Neural cell (in vitro differentiated cells): Measurements from ENCODE around the gene MEAK7. TPM values are rescaled to one million over a fixed set of nuclear protein-coding genes. Genes with fewer than 3 reads are reported as not detected.

Source experiments
- H2AFZ ChIP-seq: fragments of 200-600, 300-800 bp; sonication (generic), shearing (Covaris generic); 2 replicates; pipeline ENCODE4 v1.6.0; 2014; ENCODE audit warnings: low read depth, mild to moderate bottlenecking, antibody characterized with exemption, low read length, moderate library complexity
- H3F3A ChIP-seq: fragments of 200-600 bp; shearing (Covaris generic); 2 replicates; pipeline ENCODE4 v1.6.1; 2016; ENCODE audit warnings: mild to moderate bottlenecking, moderate library complexity, mixed read lengths, antibody characterized with exemption, low read length; ENCODE audit not compliant: insufficient read depth, poor library complexity, severe bottlenecking
- H3K27ac ChIP-seq: fragments of 200-600, 300-800 bp; sonication (generic), shearing (Covaris generic); 2 replicates; pipeline ENCODE4 v1.5.1; 2014; ENCODE audit warnings: mild to moderate bottlenecking, low read length, moderate library complexity
- H3K27me3 ChIP-seq: fragments of 300-800, 200-600 bp; sonication (generic), shearing (Covaris generic); 2 replicates; pipeline ENCODE4 v1.6.0; 2014; ENCODE audit warnings: mild to moderate bottlenecking, low read depth, low read length, moderate library complexity; ENCODE audit not compliant: insufficient read depth
- H3K36me3 ChIP-seq: fragments of 300-800, 200-600 bp; sonication (generic), shearing (Covaris generic); 2 replicates; pipeline ENCODE4 v1.5.1; 2014; ENCODE audit warnings: mild to moderate bottlenecking, antibody characterized with exemption, low read length, moderate library complexity; ENCODE audit not compliant: insufficient read depth
- H3K4me2 ChIP-seq: fragments of 300-800, 200-600 bp; sonication (generic), shearing (Covaris generic); 2 replicates; pipeline ENCODE4 v1.6.0; 2014; ENCODE audit warnings: mild to moderate bottlenecking, low read length
- H3K4me3 ChIP-seq: fragments of 300-800, 200-600 bp; sonication (generic), shearing (Covaris generic); 2 replicates; pipeline ENCODE4 v1.5.1; 2014; ENCODE audit warnings: mild to moderate bottlenecking, low read length, moderate library complexity
- H3K79me2 ChIP-seq: fragments of 200-600 bp; shearing (Covaris generic); replicated peaks from 2 replicates; pipeline ENCODE4 v1.6.0; 2014; ENCODE audit warnings: mild to moderate bottlenecking, low read length, moderate library complexity; ENCODE audit not compliant: insufficient read depth
- H3K9ac ChIP-seq: fragments of 300-800, 200-600 bp; sonication (generic), shearing (Covaris generic); 2 replicates; pipeline ENCODE4 v1.6.1; 2016; ENCODE audit warnings: mild to moderate bottlenecking, low read length, mixed read lengths
- H3K9me2 ChIP-seq: fragments of 200-600 bp; shearing (Covaris generic); 2 replicates; pipeline ENCODE4 v1.6.1; 2016; ENCODE audit warnings: mild to moderate bottlenecking, low read length, mixed read lengths; ENCODE audit not compliant: insufficient read depth
- H3K9me3 ChIP-seq: fragments of 200-600, 300-800 bp; sonication (generic), shearing (Covaris generic); 2 replicates; pipeline ENCODE4 v1.6.1; 2016; ENCODE audit warnings: mild to moderate bottlenecking, mixed run types, low read length, moderate library complexity, mixed read lengths
- H4K20me1 ChIP-seq: fragments of 200-600 bp; shearing (Covaris generic); 2 replicates; pipeline ENCODE4 v1.6.1; 2016; ENCODE audit warnings: mild to moderate bottlenecking, mixed run types; ENCODE audit not compliant: insufficient read depth
- EP300 ChIP-seq: fragments of 450-650 bp; conservative IDR thresholded peaks from 2 replicates; pipeline ENCODE4 v1.6.1; 2014; ENCODE audit warnings: antibody characterized with exemption, mild to moderate bottlenecking, moderate library complexity; ENCODE audit not compliant: poor library complexity, severe bottlenecking
- EZH2 ChIP-seq: fragments of 200-600, 300-800 bp; shearing (Covaris generic), sonication (generic); IDR thresholded peaks from 2 replicates; pipeline ENCODE4 v1.6.1; 2014; ENCODE audit warnings: antibody characterized with exemption, low read length, borderline replicate concordance, mild to moderate bottlenecking; ENCODE audit not compliant: insufficient read depth, poor library complexity, severe bottlenecking
- MXI1 ChIP-seq: fragments of 450-650 bp; conservative IDR thresholded peaks from 2 replicates; pipeline ENCODE4 v1.6.1; 2014; ENCODE audit warnings: antibody characterized with exemption, mild to moderate bottlenecking; ENCODE audit not compliant: poor library complexity, severe bottlenecking
- POLR2AphosphoS5 ChIP-seq: IDR thresholded peaks from 2 replicates; pipeline ENCODE4 v1.6.1; 2012
- RAD21 ChIP-seq: fragments of 450-650 bp; conservative IDR thresholded peaks from 2 replicates; pipeline ENCODE4 v1.6.1; 2014; ENCODE audit warnings: antibody characterized with exemption, mild to moderate bottlenecking, moderate library complexity
- SMC3 ChIP-seq: fragments of 450-650 bp; conservative IDR thresholded peaks from 2 replicates; pipeline ENCODE4 v1.6.1; 2014; ENCODE audit warnings: antibody characterized with exemption, mild to moderate bottlenecking, moderate library complexity; ENCODE audit not compliant: poor library complexity
- TAF1 ChIP-seq: IDR thresholded peaks from 2 replicates; pipeline ENCODE4 v1.6.1; 2012; ENCODE audit warnings: low read depth
- polyA plus RNA-seq: library from polyadenylated mRNA; depleted of rRNA; stranded (reverse); fragments of >200 nt; gene quantifications from 2 replicates; pipeline ENCODE4 v1.2.3, GENCODE V29; 2014
- TF ChIP-seq, protein P1 (sequence below): fragments of 450-650 bp; IDR thresholded peaks from 2 replicates; pipeline ENCODE4 v1.5.1; 2014; ENCODE audit warnings: antibody characterized with exemption, mild to moderate bottlenecking, moderate library complexity; ENCODE audit not compliant: poor library complexity, severe bottlenecking
- TF ChIP-seq, protein P2 (sequence below): IDR thresholded peaks from 2 replicates; pipeline ENCODE4 v1.6.1; 2012; ENCODE audit warnings: borderline replicate concordance

Gene MEAK7
- polyA plus RNA-seq, 1 donor from 2014 or later = 12.4 TPM

DNA sequence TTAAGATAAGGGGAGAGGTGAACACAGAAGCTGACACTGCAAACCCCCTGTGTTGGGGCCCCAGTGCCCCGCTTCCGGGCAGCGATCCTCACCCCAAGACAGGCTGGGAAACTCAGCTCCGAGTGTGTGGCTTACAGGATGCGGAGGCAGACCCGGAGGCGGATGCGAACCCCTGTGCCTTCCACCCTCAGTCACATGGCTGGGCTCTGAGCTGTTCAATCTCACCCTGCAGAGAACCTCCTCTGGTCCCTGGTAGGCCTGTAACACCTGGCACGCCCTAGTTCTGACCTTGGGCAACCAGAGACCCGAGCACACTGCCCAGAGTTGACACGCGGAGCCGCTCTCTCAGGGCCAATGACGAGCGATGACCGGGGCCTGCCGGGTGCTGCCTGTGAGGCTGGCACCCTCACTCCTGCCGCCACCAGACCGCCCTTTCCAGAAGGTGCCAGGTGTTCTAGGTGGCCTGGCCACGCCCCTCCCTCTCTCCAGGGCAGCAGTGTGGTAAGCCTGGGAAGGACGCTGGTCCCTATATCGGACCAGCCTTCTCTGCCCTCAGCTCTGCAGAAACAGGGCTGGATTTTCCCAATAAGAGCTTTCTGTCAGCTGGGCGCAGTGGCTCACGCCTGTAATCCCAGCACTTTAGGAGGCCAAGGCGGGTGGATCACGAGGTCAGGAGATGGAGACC lies 23.3 kb downstream of the MEAK7 start:
- Histone ChIP-seq H3K27ac (no peak overlapping the region), H3K79me2 (no peaks in the 10 kb centered on the region), H2AFZ (no peak overlapping the region), H3K36me3 (no peaks in the 10 kb centered on the region), H3K27me3 (no peaks in the 10 kb centered on the region), H3K4me3 (no peak overlapping the region), H3K9me2 (no peaks in the 10 kb centered on the region), H3K4me2 (no peak overlapping the region), H4K20me1 (no peaks in the 10 kb centered on the region), H3F3A (no peaks in the 10 kb centered on the region), H3K9me3 (no peaks in the 10 kb centered on the region), H3K9ac (no peak overlapping the region)
- no peak for TF ChIP-seq TAF1
- TF ChIP-seq RAD21 = no peak
- no peak for TF ChIP-seq MXI1
- TF ChIP-seq EZH2 = no peak
- TF ChIP-seq, protein P1, sequence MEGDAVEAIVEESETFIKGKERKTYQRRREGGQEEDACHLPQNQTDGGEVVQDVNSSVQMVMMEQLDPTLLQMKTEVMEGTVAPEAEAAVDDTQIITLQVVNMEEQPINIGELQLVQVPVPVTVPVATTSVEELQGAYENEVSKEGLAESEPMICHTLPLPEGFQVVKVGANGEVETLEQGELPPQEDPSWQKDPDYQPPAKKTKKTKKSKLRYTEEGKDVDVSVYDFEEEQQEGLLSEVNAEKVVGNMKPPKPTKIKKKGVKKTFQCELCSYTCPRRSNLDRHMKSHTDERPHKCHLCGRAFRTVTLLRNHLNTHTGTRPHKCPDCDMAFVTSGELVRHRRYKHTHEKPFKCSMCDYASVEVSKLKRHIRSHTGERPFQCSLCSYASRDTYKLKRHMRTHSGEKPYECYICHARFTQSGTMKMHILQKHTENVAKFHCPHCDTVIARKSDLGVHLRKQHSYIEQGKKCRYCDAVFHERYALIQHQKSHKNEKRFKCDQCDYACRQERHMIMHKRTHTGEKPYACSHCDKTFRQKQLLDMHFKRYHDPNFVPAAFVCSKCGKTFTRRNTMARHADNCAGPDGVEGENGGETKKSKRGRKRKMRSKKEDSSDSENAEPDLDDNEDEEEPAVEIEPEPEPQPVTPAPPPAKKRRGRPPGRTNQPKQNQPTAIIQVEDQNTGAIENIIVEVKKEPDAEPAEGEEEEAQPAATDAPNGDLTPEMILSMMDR = no peak
- no peak for TF ChIP-seq POLR2AphosphoS5
- no peak for TF ChIP-seq SMC3

DNA sequence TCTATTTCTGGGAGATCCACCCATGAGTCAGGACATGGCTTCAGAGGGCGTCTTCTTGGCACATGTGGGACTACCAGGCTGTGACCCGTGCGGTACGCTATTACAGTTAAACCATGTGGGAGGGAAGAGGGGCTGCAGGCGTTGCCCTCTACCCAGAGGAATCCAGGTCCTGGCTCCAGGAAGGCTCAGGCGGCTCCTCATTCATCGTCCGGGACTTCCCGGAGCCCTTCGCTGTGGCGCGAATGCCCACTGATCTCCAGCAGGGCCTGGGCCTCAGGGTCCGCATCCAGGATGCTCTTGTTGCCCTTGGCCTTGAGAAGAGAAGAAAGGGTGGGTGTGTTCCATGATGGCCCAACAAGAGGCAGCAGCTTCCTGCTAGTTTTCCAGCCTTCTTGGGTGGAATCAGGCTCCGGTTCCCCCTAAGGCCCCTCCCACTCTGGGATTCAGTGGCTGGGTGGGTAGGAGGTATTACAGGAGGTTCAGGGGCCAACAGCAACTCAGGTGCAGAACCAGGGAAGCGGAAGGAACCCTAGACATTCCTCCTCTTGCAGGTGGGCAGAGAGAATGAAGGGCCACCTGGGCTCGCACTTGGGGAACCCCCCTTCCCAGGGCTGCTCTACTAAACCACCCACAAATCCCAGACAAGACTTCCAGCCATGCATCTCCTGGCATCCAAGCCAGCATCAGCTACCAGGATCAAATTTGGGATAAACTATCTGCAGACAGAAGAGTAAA lies 24.6 kb downstream of the MEAK7 start:
- Histone ChIP-seq H3K4me3 (no peak overlapping the region), H3K9me2 (no peaks in the 10 kb centered on the region), H3K4me2 (no peak overlapping the region), H3K27ac (no peak overlapping the region), H3K79me2 (no peaks in the 10 kb centered on the region), H2AFZ (no peak overlapping the region), H3F3A (no peaks in the 10 kb centered on the region), H3K27me3 (no peaks in the 10 kb centered on the region), H3K9me3 (no peaks in the 10 kb centered on the region), H3K36me3 (no peaks in the 10 kb centered on the region), H4K20me1 (no peaks in the 10 kb centered on the region), H3K9ac (no peak overlapping the region)
- TF ChIP-seq POLR2AphosphoS5 = no peak
- TF ChIP-seq, protein P2, sequence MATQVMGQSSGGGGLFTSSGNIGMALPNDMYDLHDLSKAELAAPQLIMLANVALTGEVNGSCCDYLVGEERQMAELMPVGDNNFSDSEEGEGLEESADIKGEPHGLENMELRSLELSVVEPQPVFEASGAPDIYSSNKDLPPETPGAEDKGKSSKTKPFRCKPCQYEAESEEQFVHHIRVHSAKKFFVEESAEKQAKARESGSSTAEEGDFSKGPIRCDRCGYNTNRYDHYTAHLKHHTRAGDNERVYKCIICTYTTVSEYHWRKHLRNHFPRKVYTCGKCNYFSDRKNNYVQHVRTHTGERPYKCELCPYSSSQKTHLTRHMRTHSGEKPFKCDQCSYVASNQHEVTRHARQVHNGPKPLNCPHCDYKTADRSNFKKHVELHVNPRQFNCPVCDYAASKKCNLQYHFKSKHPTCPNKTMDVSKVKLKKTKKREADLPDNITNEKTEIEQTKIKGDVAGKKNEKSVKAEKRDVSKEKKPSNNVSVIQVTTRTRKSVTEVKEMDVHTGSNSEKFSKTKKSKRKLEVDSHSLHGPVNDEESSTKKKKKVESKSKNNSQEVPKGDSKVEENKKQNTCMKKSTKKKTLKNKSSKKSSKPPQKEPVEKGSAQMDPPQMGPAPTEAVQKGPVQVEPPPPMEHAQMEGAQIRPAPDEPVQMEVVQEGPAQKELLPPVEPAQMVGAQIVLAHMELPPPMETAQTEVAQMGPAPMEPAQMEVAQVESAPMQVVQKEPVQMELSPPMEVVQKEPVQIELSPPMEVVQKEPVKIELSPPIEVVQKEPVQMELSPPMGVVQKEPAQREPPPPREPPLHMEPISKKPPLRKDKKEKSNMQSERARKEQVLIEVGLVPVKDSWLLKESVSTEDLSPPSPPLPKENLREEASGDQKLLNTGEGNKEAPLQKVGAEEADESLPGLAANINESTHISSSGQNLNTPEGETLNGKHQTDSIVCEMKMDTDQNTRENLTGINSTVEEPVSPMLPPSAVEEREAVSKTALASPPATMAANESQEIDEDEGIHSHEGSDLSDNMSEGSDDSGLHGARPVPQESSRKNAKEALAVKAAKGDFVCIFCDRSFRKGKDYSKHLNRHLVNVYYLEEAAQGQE = no peak
- no peak for TF ChIP-seq MXI1
- TF ChIP-seq EP300 = no peak
- no peak for TF ChIP-seq RAD21
- TF ChIP-seq SMC3 = no peak
- TF ChIP-seq EZH2 = no peak
- TF ChIP-seq, protein P1 = no peak
- TF ChIP-seq TAF1 = no peak
